ENCODE results near the gene ZNF791. TPM values are rescaled to one million over a fixed set of nuclear protein-coding genes. Genes with fewer than 3 reads are reported as not detected.
"Not testable (repeated sequence)": the region's sequence is repeated elsewhere in the genome, so short reads cannot be mapped to it uniquely, and the experiment has no call there.

Gene ZNF791
- total and polyA plus RNA-seq, 2 experiments from 2014 or later: 12.2 to 15.3 TPM

DNA sequence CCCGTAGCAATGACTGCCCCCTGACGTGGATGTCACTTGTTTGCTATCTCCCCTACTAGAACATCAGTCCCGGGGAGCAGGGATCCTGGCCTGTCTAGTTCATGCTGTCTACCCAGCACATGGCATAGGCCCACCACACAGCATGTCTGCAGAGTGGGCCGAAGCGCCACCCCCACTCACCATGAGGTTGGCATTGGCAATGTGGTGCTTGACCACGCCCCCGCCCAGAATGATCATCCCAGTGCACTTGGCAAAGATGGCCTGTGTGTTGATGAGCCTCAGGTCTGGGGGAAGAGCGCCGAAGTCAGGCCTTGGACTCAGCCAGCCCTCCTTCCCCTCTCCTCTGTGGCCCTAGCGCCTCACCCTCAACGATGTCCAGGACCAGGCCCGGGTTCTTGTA lies 66.2 kb downstream of the ZNF791 start (continued):
- TF ChIP-seq, protein P1, sequence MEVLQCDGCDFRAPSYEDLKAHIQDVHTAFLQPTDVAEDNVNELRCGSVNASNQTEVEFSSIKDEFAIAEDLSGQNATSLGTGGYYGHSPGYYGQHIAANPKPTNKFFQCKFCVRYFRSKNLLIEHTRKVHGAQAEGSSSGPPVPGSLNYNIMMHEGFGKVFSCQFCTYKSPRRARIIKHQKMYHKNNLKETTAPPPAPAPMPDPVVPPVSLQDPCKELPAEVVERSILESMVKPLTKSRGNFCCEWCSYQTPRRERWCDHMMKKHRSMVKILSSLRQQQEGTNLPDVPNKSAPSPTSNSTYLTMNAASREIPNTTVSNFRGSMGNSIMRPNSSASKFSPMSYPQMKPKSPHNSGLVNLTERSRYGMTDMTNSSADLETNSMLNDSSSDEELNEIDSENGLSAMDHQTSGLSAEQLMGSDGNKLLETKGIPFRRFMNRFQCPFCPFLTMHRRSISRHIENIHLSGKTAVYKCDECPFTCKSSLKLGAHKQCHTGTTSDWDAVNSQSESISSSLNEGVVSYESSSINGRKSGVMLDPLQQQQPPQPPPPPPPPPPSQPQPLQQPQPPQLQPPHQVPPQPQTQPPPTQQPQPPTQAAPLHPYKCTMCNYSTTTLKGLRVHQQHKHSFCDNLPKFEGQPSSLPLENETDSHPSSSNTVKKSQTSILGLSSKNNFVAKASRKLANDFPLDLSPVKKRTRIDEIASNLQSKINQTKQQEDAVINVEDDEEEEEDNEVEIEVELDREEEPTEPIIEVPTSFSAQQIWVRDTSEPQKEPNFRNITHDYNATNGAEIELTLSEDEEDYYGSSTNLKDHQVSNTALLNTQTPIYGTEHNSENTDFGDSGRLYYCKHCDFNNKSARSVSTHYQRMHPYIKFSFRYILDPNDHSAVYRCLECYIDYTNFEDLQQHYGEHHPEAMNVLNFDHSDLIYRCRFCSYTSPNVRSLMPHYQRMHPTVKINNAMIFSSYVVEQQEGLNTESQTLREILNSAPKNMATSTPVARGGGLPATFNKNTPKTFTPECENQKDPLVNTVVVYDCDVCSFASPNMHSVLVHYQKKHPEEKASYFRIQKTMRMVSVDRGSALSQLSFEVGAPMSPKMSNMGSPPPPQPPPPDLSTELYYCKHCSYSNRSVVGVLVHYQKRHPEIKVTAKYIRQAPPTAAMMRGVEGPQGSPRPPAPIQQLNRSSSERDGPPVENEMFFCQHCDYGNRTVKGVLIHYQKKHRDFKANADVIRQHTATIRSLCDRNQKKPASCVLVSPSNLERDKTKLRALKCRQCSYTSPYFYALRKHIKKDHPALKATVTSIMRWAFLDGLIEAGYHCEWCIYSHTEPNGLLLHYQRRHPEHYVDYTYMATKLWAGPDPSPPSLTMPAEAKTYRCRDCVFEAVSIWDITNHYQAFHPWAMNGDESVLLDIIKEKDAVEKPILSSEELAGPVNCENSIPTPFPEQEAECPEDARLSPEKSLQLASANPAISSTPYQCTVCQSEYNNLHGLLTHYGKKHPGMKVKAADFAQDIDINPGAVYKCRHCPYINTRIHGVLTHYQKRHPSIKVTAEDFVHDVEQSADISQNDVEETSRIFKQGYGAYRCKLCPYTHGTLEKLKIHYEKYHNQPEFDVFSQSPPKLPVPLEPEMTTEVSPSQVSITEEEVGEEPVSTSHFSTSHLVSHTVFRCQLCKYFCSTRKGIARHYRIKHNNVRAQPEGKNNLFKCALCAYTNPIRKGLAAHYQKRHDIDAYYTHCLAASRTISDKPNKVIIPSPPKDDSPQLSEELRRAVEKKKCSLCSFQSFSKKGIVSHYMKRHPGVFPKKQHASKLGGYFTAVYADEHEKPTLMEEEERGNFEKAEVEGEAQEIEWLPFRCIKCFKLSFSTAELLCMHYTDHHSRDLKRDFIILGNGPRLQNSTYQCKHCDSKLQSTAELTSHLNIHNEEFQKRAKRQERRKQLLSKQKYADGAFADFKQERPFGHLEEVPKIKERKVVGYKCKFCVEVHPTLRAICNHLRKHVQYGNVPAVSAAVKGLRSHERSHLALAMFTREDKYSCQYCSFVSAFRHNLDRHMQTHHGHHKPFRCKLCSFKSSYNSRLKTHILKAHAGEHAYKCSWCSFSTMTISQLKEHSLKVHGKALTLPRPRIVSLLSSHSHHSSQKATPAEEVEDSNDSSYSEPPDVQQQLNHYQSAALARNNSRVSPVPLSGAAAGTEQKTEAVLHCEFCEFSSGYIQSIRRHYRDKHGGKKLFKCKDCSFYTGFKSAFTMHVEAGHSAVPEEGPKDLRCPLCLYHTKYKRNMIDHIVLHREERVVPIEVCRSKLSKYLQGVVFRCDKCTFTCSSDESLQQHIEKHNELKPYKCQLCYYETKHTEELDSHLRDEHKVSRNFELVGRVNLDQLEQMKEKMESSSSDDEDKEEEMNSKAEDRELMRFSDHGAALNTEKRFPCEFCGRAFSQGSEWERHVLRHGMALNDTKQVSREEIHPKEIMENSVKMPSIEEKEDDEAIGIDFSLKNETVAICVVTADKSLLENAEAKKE (CRISPR knock-in tag; IDR thresholded peaks at IDR 0.05): no peak
- TF ChIP-seq, protein P2, sequence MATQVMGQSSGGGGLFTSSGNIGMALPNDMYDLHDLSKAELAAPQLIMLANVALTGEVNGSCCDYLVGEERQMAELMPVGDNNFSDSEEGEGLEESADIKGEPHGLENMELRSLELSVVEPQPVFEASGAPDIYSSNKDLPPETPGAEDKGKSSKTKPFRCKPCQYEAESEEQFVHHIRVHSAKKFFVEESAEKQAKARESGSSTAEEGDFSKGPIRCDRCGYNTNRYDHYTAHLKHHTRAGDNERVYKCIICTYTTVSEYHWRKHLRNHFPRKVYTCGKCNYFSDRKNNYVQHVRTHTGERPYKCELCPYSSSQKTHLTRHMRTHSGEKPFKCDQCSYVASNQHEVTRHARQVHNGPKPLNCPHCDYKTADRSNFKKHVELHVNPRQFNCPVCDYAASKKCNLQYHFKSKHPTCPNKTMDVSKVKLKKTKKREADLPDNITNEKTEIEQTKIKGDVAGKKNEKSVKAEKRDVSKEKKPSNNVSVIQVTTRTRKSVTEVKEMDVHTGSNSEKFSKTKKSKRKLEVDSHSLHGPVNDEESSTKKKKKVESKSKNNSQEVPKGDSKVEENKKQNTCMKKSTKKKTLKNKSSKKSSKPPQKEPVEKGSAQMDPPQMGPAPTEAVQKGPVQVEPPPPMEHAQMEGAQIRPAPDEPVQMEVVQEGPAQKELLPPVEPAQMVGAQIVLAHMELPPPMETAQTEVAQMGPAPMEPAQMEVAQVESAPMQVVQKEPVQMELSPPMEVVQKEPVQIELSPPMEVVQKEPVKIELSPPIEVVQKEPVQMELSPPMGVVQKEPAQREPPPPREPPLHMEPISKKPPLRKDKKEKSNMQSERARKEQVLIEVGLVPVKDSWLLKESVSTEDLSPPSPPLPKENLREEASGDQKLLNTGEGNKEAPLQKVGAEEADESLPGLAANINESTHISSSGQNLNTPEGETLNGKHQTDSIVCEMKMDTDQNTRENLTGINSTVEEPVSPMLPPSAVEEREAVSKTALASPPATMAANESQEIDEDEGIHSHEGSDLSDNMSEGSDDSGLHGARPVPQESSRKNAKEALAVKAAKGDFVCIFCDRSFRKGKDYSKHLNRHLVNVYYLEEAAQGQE (IDR thresholded peaks at IDR 0.05; ENCODE audit: unreplicated experiment): no peak
- no peak for TF ChIP-seq NANOG (IDR thresholded peaks at IDR 0.05; ENCODE audit: borderline replicate concordance)

DNA sequence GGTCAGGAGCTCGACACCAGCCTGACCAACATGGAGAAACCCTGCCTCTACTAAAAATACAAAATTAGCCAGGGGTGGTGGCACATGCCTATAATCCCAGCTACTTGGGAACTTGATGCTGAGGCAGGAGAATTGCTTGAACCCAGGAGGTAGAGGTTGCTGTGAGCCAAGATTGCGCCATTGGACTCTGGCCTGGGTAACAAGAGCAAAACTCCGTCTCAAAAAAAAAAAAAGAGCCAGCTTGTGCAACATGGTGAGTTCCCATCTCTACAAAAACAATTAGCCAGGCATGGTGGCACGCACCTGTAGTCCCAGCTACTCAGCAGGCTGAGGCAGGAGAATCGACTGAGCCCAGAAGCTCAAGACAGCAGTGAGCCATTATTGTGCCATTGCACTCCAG lies 67.3 kb downstream of the ZNF791 start:
- Mint-ChIP-seq H3K36me3 (ENCODE audit: low read depth) (peaks cover 72% of the 10 kb centered on the region), H3K27me3 (ENCODE audit: insufficient read depth, low read depth, poor library complexity) (peaks cover 31% of the 10 kb centered on the region)
- H3K4me1 Mint-ChIP-seq; H3K27ac Mint-ChIP-seq; H3K4me2 ChIP-seq; H3K27me3 ChIP-seq (ENCODE audit: insufficient read depth); H3K79me2 ChIP-seq (replicated peaks; ENCODE audit: insufficient read depth); H3K9me3 Mint-ChIP-seq; H3K4me3 ChIP-seq; DNase-seq (ENCODE audit: low spot score); H3K27ac ChIP-seq (ENCODE audit: low read depth); H3K4me3 Mint-ChIP-seq; H3K9me2 ChIP-seq (ENCODE audit: insufficient read depth); H2AFZ ChIP-seq; ATAC-seq; H3K4me1 ChIP-seq (ENCODE audit: insufficient read depth): not testable (repeated sequence)
- Histone ChIP-seq H3K36me3 (ENCODE audit: insufficient read depth) (peaks cover 31% of the 10 kb centered on the region; the same call in 1 of the 2 replicates), H4K20me1 (replicated peaks; ENCODE audit: insufficient read depth) (peaks cover 12% of the 10 kb centered on the region), H3F3A (replicated peaks; ENCODE audit: low read depth) (peaks cover 27% of the 10 kb centered on the region)

Measured in GM23338 (cell line).